A549 (cell line): ENCODE measurements around the gene NOC3L. TPM values are rescaled to one million over a fixed set of nuclear protein-coding genes. Genes with fewer than 3 reads are reported as not detected.

ENCODE experiments used
- ATAC-seq, 2 experiments: fragments of 200-7000 bp in 1 of 2; fragments of >200 bp in 1 of 2; cut with Nextera tagmentation in 1 of 2; cut with Tn5 transposase in 1 of 2; 3 replicates each; pipeline versions ENCODE4 v1.8.0 to v1.9.1; 2018 to 2020; ENCODE audit warnings: mild to moderate bottlenecking in 1 of 2, moderate library complexity in 1 of 2
- CTCF ChIA-PET: fragments of 300-600 bp; sonication (Branson Sonifier 250); formaldehyde crosslinking; extraction: SDS; loops from one replicate; lab custom pipeline; 2021; ENCODE audit warnings: antibody characterized with exemption, inconsistent platforms; lab: Yijun Ruan, JAX
- POLR2A ChIA-PET: fragments of 350-600 bp; formaldehyde crosslinking; extraction: SDS; loops from one replicate; lab custom pipeline; 2021; ENCODE audit warnings: antibody characterized with exemption, inconsistent platforms; lab: Yijun Ruan, JAX
- DNase-seq, 2 experiments: peaks; one replicate each; pipeline versions ENCODE4 v3.0.0 to v3.0.0-alpha.2; 2011 to 2016; ENCODE audit warnings: low read depth in 1 of 2, low spot score in 1 of 2
- FAIRE-seq: peaks from 2 replicates; lab custom pipeline; 2011; peaks lifted over from hg19 to GRCh38; lab: Jason Lieb, UNC
- H3K27ac ChIP-seq, 2 experiments: fragments of >200 bp; sonication (Bioruptor Twin); formaldehyde crosslinking; 3 replicates each; pipeline ENCODE4 v1.5.1; 2016 to 2017
- H3K4me1 ChIP-seq: fragments of >200 bp; sonication (Bioruptor Twin); formaldehyde crosslinking; 3 replicates; pipeline ENCODE4 v1.6.1; 2016
- H3K4me2 ChIP-seq: fragments of >200 bp; sonication (Bioruptor Twin); formaldehyde crosslinking; 3 replicates; pipeline ENCODE4 v1.6.1; 2016
- H3K4me3 ChIP-seq: fragments of >200 bp; sonication (Bioruptor Twin); formaldehyde crosslinking; 3 replicates; pipeline ENCODE4 v1.5.1; 2016
- H3K9me3 ChIP-seq: fragments of >200 bp; sonication (Bioruptor Twin); formaldehyde crosslinking; 3 replicates; pipeline ENCODE4 v1.6.1; 2016
- CEBPB ChIP-seq, 2 experiments: fragments of >200 bp in 1 of 2; sonication (Bioruptor Twin) in 1 of 2; formaldehyde crosslinking in 1 of 2; IDR thresholded peaks; 2 replicates each; pipeline ENCODE4 v1.6.1; 2012 to 2016
- FOSB ChIP-seq: fragments of 250-450 bp; sonication (Bioruptor Pico); IDR thresholded peaks from 2 replicates; pipeline ENCODE4 v1.5.0; 2020; ENCODE audit warnings: mild to moderate bottlenecking, moderate library complexity
- FOXS1 ChIP-seq: fragments of 250-450 bp; sonication (Bioruptor Pico); IDR thresholded peaks from 2 replicates; pipeline ENCODE4 v1.5.0; 2020; ENCODE audit warnings: mild to moderate bottlenecking, moderate library complexity
- HDAC2 ChIP-seq: fragments of 200-600 bp; sonication (generic); IDR thresholded peaks from 2 replicates; pipeline ENCODE4 v1.6.1; 2016
- HOXA7 ChIP-seq: fragments of 250-450 bp; sonication (Bioruptor Pico); IDR thresholded peaks from 2 replicates; pipeline ENCODE4 v1.5.0; 2020; ENCODE audit warnings: mild to moderate bottlenecking, moderate library complexity
- JUN ChIP-seq, 2 experiments: fragments of >200 bp; sonication (Bioruptor Twin); formaldehyde crosslinking; IDR thresholded peaks; 2 replicates in 1 of 2; 3 replicates in 1 of 2; pipeline ENCODE4 v1.6.1; 2016 to 2017
- MAFK ChIP-seq: fragments of 450-650 bp; IDR thresholded peaks from 2 replicates; pipeline ENCODE4 v1.6.1; 2014; ENCODE audit not compliant: partially characterized antibody
- MAX ChIP-seq: IDR thresholded peaks from 2 replicates; pipeline ENCODE4 v1.6.1; 2012
- MAZ ChIP-seq: fragments of 150-350 bp; IDR thresholded peaks from 2 replicates; pipeline ENCODE4 v1.6.1; 2014; ENCODE audit warnings: antibody characterized with exemption, low read depth, low read length, borderline replicate concordance
- NFE2L2 ChIP-seq: fragments of 150-350 bp; conservative IDR thresholded peaks from 2 replicates; pipeline ENCODE4 v1.6.1; 2014; ENCODE audit warnings: low read length
- NPAS2 ChIP-seq: fragments of 250-450 bp; sonication (Bioruptor Pico); IDR thresholded peaks from 2 replicates; pipeline ENCODE4 v1.8.0; 2022; ENCODE audit warnings: mild to moderate bottlenecking, moderate library complexity, borderline replicate concordance
- RAD21 ChIP-seq, 2 experiments: fragments of >200 bp in 1 of 2; sonication (Bioruptor Twin) in 1 of 2; formaldehyde crosslinking in 1 of 2; IDR thresholded peaks in 1 of 2; conservative IDR thresholded peaks in 1 of 2; 2 replicates in 1 of 2; 3 replicates in 1 of 2; pipeline ENCODE4 v1.6.1; 2012 to 2018; ENCODE audit warnings: inconsistent platforms in 1 of 2
- RARB ChIP-seq: fragments of 250-450 bp; sonication (Bioruptor Pico); IDR thresholded peaks from 2 replicates; pipeline ENCODE4 v1.8.0; 2021; ENCODE audit warnings: mild to moderate bottlenecking, moderate library complexity
- RNF2 ChIP-seq: fragments of 200-600 bp; sonication (generic); IDR thresholded peaks from 2 replicates; pipeline ENCODE4 v1.6.1; 2016; ENCODE audit warnings: low read depth, mild to moderate bottlenecking, antibody characterized with exemption, moderate library complexity, borderline replicate concordance
- SMC3 ChIP-seq: fragments of >200 bp; sonication (Bioruptor Twin); formaldehyde crosslinking; IDR thresholded peaks from 3 replicates; pipeline ENCODE4 v1.6.1; 2018; ENCODE audit warnings: inconsistent platforms
- SREBF2 ChIP-seq: fragments of 450-650 bp; IDR thresholded peaks from 2 replicates; pipeline ENCODE4 v1.6.1; 2014; ENCODE audit warnings: mild to moderate bottlenecking, moderate library complexity
- TFCP2L1 ChIP-seq: fragments of 250-450 bp; sonication (Bioruptor Pico); IDR thresholded peaks from 2 replicates; pipeline ENCODE4 v1.5.0; 2021; ENCODE audit warnings: mild to moderate bottlenecking
- WGBS: methylation state at CpG from one replicate; pipeline ENCODE4 v1.1.6; 2017; ENCODE audit errors: missing lambda C conversion rate; 5-methylcytosine and 5-hydroxymethylcytosine counted together
- polyA plus RNA-seq, 4 experiments: library from polyadenylated mRNA; depleted of rRNA in 3 of 4; stranded (reverse); fragments of >200 nt; fragmentation: RNase III in 1 of 4; extraction: RNeasy Plus Mini Kit Qiagen cat#74134 plus additional on column Dnase treatment in 1 of 4; gene quantifications; 2 replicates in 3 of 4; 3 replicates in 1 of 4; pipeline ENCODE4 v1.2.3, GENCODE V29; 2011 to 2017
- TF ChIP-seq, protein P1 (sequence below): fragments of 200-600 bp; sonication (generic); IDR thresholded peaks from 2 replicates; pipeline ENCODE4 v1.6.1; 2016; ENCODE audit warnings: antibody characterized with exemption, mild to moderate bottlenecking, moderate library complexity

The NOC3L gene
- polyA plus RNA-seq, 2 of the 4 experiments (the other 2 are of a cell fraction), result 23.1 to 41.9 TPM

DNA sequence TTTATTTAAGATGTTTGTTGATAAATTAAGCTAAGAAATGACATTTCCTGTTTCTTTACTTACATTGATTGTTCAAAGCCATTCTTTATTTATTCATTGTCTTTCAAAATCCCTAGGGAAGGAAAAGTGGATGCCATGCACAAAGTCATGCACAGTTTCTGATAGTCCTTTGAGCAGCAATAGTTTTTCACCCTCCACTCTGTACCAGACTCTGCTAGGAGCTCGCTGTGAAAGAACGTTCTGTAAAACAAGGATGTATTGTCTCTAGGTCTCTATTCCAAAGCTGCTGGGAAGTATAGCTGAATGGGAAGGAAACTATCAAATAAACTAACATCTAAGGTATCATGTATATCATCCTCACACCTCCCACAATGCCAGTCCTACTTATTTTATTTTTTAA is 7.8 kb upstream of the NOC3L start:
- POLR2A ChIA-PET, result no interaction called here
- DNase-seq (no peak), FAIRE-seq (no peak), ATAC-seq (no peak)
- Histone ChIP-seq H3K27ac (no peak overlapping the region), H3K4me1 (no peaks in the 10 kb centered on the region), H3K4me2 (no peak overlapping the region), H3K4me3 (no peak overlapping the region), H3K9me3 (no peaks in the 10 kb centered on the region)
- CTCF ChIA-PET, result interaction anchor here (0.6 to 1.5 kb wide), 6 partner anchors 13 to 89 kb away, joined by 3 to 9 read pairs (median 3); partner anchors contain the start of gene TBC1D12
- TF ChIP-seq SMC3 (no peak), MAFK (no peak), RAD21 (conservative IDR thresholded peaks at IDR 0.05 in 1 of 2, IDR thresholded peaks at IDR 0.05 in 1 of 2) (no peak), SREBF2 (no peak), JUN (IDR thresholded peaks at IDR 0.05) (no peak), HDAC2 (no peak), HOXA7 (CRISPR knock-in tag) (no peak), NFE2L2 (no peak), MAZ (no peak), CEBPB (IDR thresholded peaks at IDR 0.05) (no peak), FOXS1 (CRISPR knock-in tag) (no peak)
- WGBS, result 62% methylated on average over 2 of the region's 2 CpGs

DNA sequence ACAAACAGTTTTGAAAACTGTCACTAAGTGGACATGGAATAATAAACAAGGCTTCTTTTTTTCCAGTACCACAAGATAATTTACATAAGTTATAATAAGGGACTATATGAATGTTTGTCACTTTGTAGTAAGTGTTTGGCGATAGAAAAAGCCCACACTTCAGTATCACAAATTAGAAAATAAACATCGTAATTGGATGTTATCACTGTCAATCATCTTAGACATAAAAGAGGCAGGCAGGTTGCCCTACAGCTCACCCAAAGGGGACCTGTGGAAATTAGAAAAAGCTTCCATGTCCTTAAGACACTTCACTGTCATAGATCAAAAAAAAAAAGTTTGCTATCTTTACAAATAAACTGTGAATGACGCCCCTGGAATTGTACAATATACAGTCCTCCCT is 3.6 kb upstream of the NOC3L start:
- FAIRE-seq (no peak), DNase-seq (no peak), ATAC-seq (no peak)
- Histone ChIP-seq H3K4me3 (no peak overlapping the region), H3K4me2 (no peak overlapping the region), H3K4me1 (peaks cover 2% of the 10 kb centered on the region; the same call in 1 of the 3 replicates), H3K27ac (no peak overlapping the region), H3K9me3 (no peaks in the 10 kb centered on the region)
- ChIA-PET POLR2A (no interaction called here), CTCF (interaction anchor here (1.0 to 1.9 kb wide), 3 partner anchors 13 to 103 kb away, joined by 3 to 7 read pairs (median 4); no protein-coding TSS in a partner anchor)
- TF ChIP-seq TFCP2L1 (CRISPR knock-in tag) (no peak), NPAS2 (CRISPR knock-in tag) (no peak)
- TF ChIP-seq, protein P1, sequence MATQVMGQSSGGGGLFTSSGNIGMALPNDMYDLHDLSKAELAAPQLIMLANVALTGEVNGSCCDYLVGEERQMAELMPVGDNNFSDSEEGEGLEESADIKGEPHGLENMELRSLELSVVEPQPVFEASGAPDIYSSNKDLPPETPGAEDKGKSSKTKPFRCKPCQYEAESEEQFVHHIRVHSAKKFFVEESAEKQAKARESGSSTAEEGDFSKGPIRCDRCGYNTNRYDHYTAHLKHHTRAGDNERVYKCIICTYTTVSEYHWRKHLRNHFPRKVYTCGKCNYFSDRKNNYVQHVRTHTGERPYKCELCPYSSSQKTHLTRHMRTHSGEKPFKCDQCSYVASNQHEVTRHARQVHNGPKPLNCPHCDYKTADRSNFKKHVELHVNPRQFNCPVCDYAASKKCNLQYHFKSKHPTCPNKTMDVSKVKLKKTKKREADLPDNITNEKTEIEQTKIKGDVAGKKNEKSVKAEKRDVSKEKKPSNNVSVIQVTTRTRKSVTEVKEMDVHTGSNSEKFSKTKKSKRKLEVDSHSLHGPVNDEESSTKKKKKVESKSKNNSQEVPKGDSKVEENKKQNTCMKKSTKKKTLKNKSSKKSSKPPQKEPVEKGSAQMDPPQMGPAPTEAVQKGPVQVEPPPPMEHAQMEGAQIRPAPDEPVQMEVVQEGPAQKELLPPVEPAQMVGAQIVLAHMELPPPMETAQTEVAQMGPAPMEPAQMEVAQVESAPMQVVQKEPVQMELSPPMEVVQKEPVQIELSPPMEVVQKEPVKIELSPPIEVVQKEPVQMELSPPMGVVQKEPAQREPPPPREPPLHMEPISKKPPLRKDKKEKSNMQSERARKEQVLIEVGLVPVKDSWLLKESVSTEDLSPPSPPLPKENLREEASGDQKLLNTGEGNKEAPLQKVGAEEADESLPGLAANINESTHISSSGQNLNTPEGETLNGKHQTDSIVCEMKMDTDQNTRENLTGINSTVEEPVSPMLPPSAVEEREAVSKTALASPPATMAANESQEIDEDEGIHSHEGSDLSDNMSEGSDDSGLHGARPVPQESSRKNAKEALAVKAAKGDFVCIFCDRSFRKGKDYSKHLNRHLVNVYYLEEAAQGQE, result no peak
- 87% methylated on average over 3 of the region's 3 CpGs for whole genome bisulfite sequencing

GRCh38 chr10:94364482-94364881 is 1.7 kb upstream of the NOC3L start:
- no peak overlapping the region for H3K27ac ChIP-seq
- CTCF ChIA-PET, result interaction anchor here (0.9 kb wide), 1 partner anchor 29 kb away, joined by 3 read pairs; no protein-coding TSS in a partner anchor
- H3K9me3 ChIP-seq, result no peaks in the 10 kb centered on the region
- peaks cover 6% of the 10 kb centered on the region; the same call in 1 of the 3 replicates for H3K4me1 ChIP-seq
- H3K4me2 ChIP-seq, result no peak overlapping the region
- DNase-seq (no peak), FAIRE-seq (no peak)
- POLR2A ChIA-PET, result no interaction called here
- 85% methylated on average over 1 of the region's 1 CpG for WGBS
- no peak for TF ChIP-seq MAX
- TF ChIP-seq NFE2L2, result no peak
- TF ChIP-seq, all 56 proteins: peak for 0
- H3K4me3 ChIP-seq, result no peak overlapping the region
- no peak for ATAC-seq

GRCh38 chr10:94363251-94363565 is 469 bp upstream of the NOC3L start:
- H3K4me2 ChIP-seq, result peak overlapping the region; percentile 80
- peaks cover 6% of the 10 kb centered on the region; the same call in 1 of the 3 replicates for H3K4me1 ChIP-seq
- DNase-seq (no peak), ATAC-seq (peak; percentile 33 to 46; a peak in 4 of 6 replicates)
- WGBS, result 51% methylated on average over 8 of the region's 8 CpGs
- peak overlapping the region; percentile 75 for H3K4me3 ChIP-seq
- peak overlapping the region; percentile 84 to 89 for H3K27ac ChIP-seq
- POLR2A ChIA-PET, result interaction anchor here (1.0 to 1.8 kb wide), 2 partner anchors 19 to 39 kb away, joined by 4 to 7 read pairs; partner anchors contain the start of gene TBC1D12
- peak; percentile 91; the same call in 1 of the 2 replicates for TF ChIP-seq RNF2
- TF ChIP-seq RARB (CRISPR knock-in tag), result 0 out of 2 replicates have a peak, but pooled peaks have one; percentile 11
- no peak for TF ChIP-seq FOSB (CRISPR knock-in tag)
- TF ChIP-seq, all 56 proteins: peak for 2
- H3K9me3 ChIP-seq, result no peaks in the 10 kb centered on the region
- no peak for FAIRE-seq
- CTCF ChIA-PET, result interaction anchor here (0.5 to 2.6 kb wide), 10 partner anchors 9 to 171 kb away, joined by 3 to 14 read pairs (median 6); partner anchors contain the start of gene TBC1D12
